Stimulated activated CD8-positive, alpha-beta memory T cell treated with anti-CD3 and anti-CD28 coated beads, Interleukin-2, amount 100 ng/mL, for 48 hours (primary cell): ENCODE results near the gene ZNF133.
"Not testable (repeated sequence)": the region's sequence is repeated elsewhere in the genome, so short reads cannot be mapped to it uniquely, and the experiment has no call there.

Experiments used
- DNase-seq, 2 donors: peaks; one replicate each; pipeline ENCODE4 v3.0.0-alpha.2; 2020; ENCODE audit warnings: low read depth in 2 of 2

The ZNF133 gene

GRCh38 chr20:18284805-18285533 lies 3.4 kb upstream of the ZNF133 start:
- DNase-seq, result no peak

GRCh38 chr20:18287546-18287914 lies 797 bp upstream of the ZNF133 start:
- DNase-seq, result no peak

GRCh38 chr20:18288749-18289267 lies 481 bp downstream of the ZNF133 start:
- no peak for DNase-seq

- DNase-seq, result no peak
Measured at GRCh38 chr20:18289306-18289705, 979 bp downstream of the ZNF133 start.

GRCh38 chr20:18299364-18299763 lies 11.0 kb downstream of the ZNF133 start:
- no peak for DNase-seq

- no peak for DNase-seq
Measured at GRCh38 chr20:18304618-18305017, 16.3 kb downstream of the ZNF133 start.

GRCh38 chr20:18307301-18307700 lies 19.0 kb downstream of the ZNF133 start:
- no peak for DNase-seq

- DNase-seq, result no peak
Measured at GRCh38 chr20:18310051-18310450, 21.7 kb downstream of the ZNF133 start.

GRCh38 chr20:18310592-18310991 lies 22.3 kb downstream of the ZNF133 start:
- DNase-seq, result no peak

GRCh38 chr20:18312723-18313122 lies 24.4 kb downstream of the ZNF133 start:
- no peak for DNase-seq

- DNase-seq, result no peak
Measured at GRCh38 chr20:18313411-18313810, 25.1 kb downstream of the ZNF133 start.

GRCh38 chr20:18314786-18315406 lies 26.6 kb downstream of the ZNF133 start:
- DNase-seq, result no peak

GRCh38 chr20:18316166-18316565 lies 27.8 kb downstream of the ZNF133 start:
- DNase-seq, result no peak

- no peak for DNase-seq
Measured at GRCh38 chr20:18321316-18321715, 33.0 kb downstream of the ZNF133 start.

- no peak for DNase-seq
Measured at GRCh38 chr20:18321976-18322950, 33.9 kb downstream of the ZNF133 start.

- no peak for DNase-seq
Measured at GRCh38 chr20:18323705-18324104, 35.4 kb downstream of the ZNF133 start.

- no peak for DNase-seq
Measured at GRCh38 chr20:18324596-18325089, 36.3 kb downstream of the ZNF133 start.

- DNase-seq, result no peak
Measured at GRCh38 chr20:18326990-18327389, 38.7 kb downstream of the ZNF133 start.

GRCh38 chr20:18331694-18332093 lies 43.4 kb downstream of the ZNF133 start:
- no peak for DNase-seq

- DNase-seq, result not testable (repeated sequence)
Measured at GRCh38 chr20:18349749-18350148, 61.4 kb downstream of the ZNF133 start.

- DNase-seq, result no peak
Measured at GRCh38 chr20:18359854-18360253, 71.5 kb downstream of the ZNF133 start.

GRCh38 chr20:18360635-18361034 lies 72.3 kb downstream of the ZNF133 start:
- no peak for DNase-seq
